Mesenchymal stem cell (in vitro differentiated cells and primary cell): Measurements from ENCODE around the gene CCDC89.

Experiments used
- DNase-seq: peaks from one replicate; pipeline ENCODE4 v3.0.0-alpha.2; 2013
- H2AFZ ChIP-seq: one replicate; pipeline ENCODE4 v1.6.1; 2013; ENCODE audit warnings: low read depth, mild to moderate bottlenecking, control low read depth, inconsistent platforms, low read length, moderate library complexity
- H2AK5ac ChIP-seq: 2 replicates; pipeline ENCODE4 v1.6.1; 2013; ENCODE audit warnings: low read length, moderate library complexity, mild to moderate bottlenecking, inconsistent platforms; ENCODE audit not compliant: severe bottlenecking
- H2BK120ac ChIP-seq: one replicate; pipeline ENCODE4 v1.6.1; 2013; ENCODE audit warnings: low read depth, mild to moderate bottlenecking, inconsistent platforms, low read length, moderate library complexity
- H2BK12ac ChIP-seq, 2 experiments: one replicate each; pipeline ENCODE4 v1.6.1; 2013; ENCODE audit warnings: inconsistent platforms in 2 of 2, low read length in 2 of 2, mild to moderate bottlenecking in 2 of 2, moderate library complexity in 2 of 2, control low read depth in 1 of 2
- H2BK15ac ChIP-seq: one replicate; pipeline ENCODE4 v1.6.1; 2013; ENCODE audit warnings: mild to moderate bottlenecking, low read depth, inconsistent platforms; ENCODE audit not compliant: poor library complexity, severe bottlenecking
- H2BK5ac ChIP-seq: 2 replicates; pipeline ENCODE4 v1.6.1; 2013; ENCODE audit warnings: low read depth, mild to moderate bottlenecking, low read length, control low read depth, inconsistent platforms; ENCODE audit not compliant: poor library complexity, severe bottlenecking
- H3K14ac ChIP-seq, 2 experiments: one replicate each; pipeline ENCODE4 v1.6.1; 2013; ENCODE audit warnings: inconsistent platforms in 2 of 2, low read length in 2 of 2, control low read depth in 1 of 2, mild to moderate bottlenecking in 1 of 2, moderate library complexity in 1 of 2
- H3K18ac ChIP-seq, 2 experiments: one replicate each; pipeline ENCODE4 v1.6.1; 2013; ENCODE audit warnings: inconsistent platforms in 2 of 2, low read length in 2 of 2, control low read depth in 1 of 2, low read depth in 1 of 2, mild to moderate bottlenecking in 1 of 2
- H3K23ac ChIP-seq, 2 experiments: one replicate each; pipeline ENCODE4 v1.6.1; 2013; ENCODE audit warnings: inconsistent platforms in 2 of 2, low read length in 2 of 2, mild to moderate bottlenecking in 2 of 2, moderate library complexity in 2 of 2, control low read depth in 1 of 2
- H3K27ac ChIP-seq: 2 replicates; pipeline ENCODE4 v1.5.1; 2013; ENCODE audit warnings: mild to moderate bottlenecking, moderate library complexity, low read length, control low read depth, inconsistent platforms; ENCODE audit not compliant: poor library complexity, severe bottlenecking
- H3K27me3 ChIP-seq, 2 experiments: 2 replicates each; pipeline versions ENCODE4 v1.6.1 to v1.7.0; 2013; ENCODE audit warnings: low read length in 2 of 2, mild to moderate bottlenecking in 2 of 2, moderate library complexity in 2 of 2, control low read depth in 1 of 2, inconsistent platforms in 1 of 2; ENCODE audit not compliant: control insufficient read depth in 1 of 2, insufficient read depth in 1 of 2
- H3K36me3 ChIP-seq, 2 experiments: 2 replicates each; pipeline versions ENCODE4 v1.6.1 to v1.7.0; 2013; ENCODE audit warnings: low read length in 2 of 2, control low read depth in 1 of 2, inconsistent platforms in 1 of 2, low read depth in 1 of 2, mild to moderate bottlenecking in 1 of 2; ENCODE audit not compliant: insufficient read depth in 2 of 2, control insufficient read depth in 1 of 2
- H3K4ac ChIP-seq, 2 experiments: one replicate each; pipeline ENCODE4 v1.6.1; 2013; ENCODE audit warnings: inconsistent platforms in 2 of 2, low read length in 2 of 2, mild to moderate bottlenecking in 2 of 2, moderate library complexity in 2 of 2, control low read depth in 1 of 2, low read depth in 1 of 2
- H3K4me1 ChIP-seq: 2 replicates; pipeline ENCODE4 v1.6.1; 2013; ENCODE audit warnings: low read depth, low read length, control low read depth; ENCODE audit not compliant: control insufficient read depth, insufficient read depth
- H3K4me2 ChIP-seq: 2 replicates; pipeline ENCODE4 v1.6.1; 2013; ENCODE audit warnings: low read length, mild to moderate bottlenecking, inconsistent platforms; ENCODE audit not compliant: poor library complexity, severe bottlenecking
- H3K4me3 ChIP-seq, 2 experiments: 2 replicates each; pipeline versions ENCODE4 v1.5.1 to v1.7.0; 2013; ENCODE audit warnings: low read length in 2 of 2, mild to moderate bottlenecking in 2 of 2, control low read depth in 1 of 2, low read depth in 1 of 2; ENCODE audit not compliant: insufficient read depth in 1 of 2
- H3K79me1 ChIP-seq: replicated peaks from 2 replicates; pipeline ENCODE4 v1.6.1; 2013; ENCODE audit warnings: mild to moderate bottlenecking, control low read depth, low read length, inconsistent platforms; ENCODE audit not compliant: poor library complexity, severe bottlenecking
- H3K9ac ChIP-seq: 2 replicates; pipeline ENCODE4 v1.7.0; 2013; ENCODE audit warnings: mild to moderate bottlenecking, low read length, moderate library complexity
- H3K9me3 ChIP-seq: 2 replicates; pipeline ENCODE4 v1.7.0; 2013; ENCODE audit warnings: mild to moderate bottlenecking, low read length; ENCODE audit not compliant: control insufficient read depth
- H4K8ac ChIP-seq: one replicate; pipeline ENCODE4 v1.6.1; 2013; ENCODE audit warnings: inconsistent platforms, mild to moderate bottlenecking, low read length, moderate library complexity
- H4K91ac ChIP-seq: one replicate; pipeline ENCODE4 v1.6.1; 2013; ENCODE audit warnings: mild to moderate bottlenecking, low read length, inconsistent platforms
- WGBS: methylation state at CpG from one replicate; pipeline ENCODE4 v1.1.7; 2013; ENCODE audit warnings: mixed read lengths; 5-methylcytosine and 5-hydroxymethylcytosine counted together

The CCDC89 gene

GRCh38 chr11:85634747-85635146, 51.2 kb downstream of the CCDC89 start:
- Histone ChIP-seq H3K9me3 (no peaks in the 10 kb centered on the region), H3K9ac (no peak overlapping the region), H2BK15ac (no peak overlapping the region), H3K36me3 (peaks cover 6 to 71% of the 10 kb centered on the region in 2 experiments), H2AFZ (no peak overlapping the region), H3K4ac (no peak overlapping the region), H2BK120ac (no peak overlapping the region), H3K27me3 (no peaks in the 10 kb centered on the region), H2BK12ac (no peak overlapping the region), H3K4me2 (no peak overlapping the region), H2AK5ac (no peak overlapping the region), H4K91ac (no peak overlapping the region), H3K23ac (no peak overlapping the region), H4K8ac (no peak overlapping the region), H3K14ac (no peak overlapping the region), H3K27ac (no peak overlapping the region), H3K4me1 (no peaks in the 10 kb centered on the region), H3K4me3 (no peak overlapping the region), H2BK5ac (no peak overlapping the region), H3K18ac (no peak overlapping the region), H3K79me1 (peaks cover 6% of the 10 kb centered on the region)
- DNase-seq = no peak
- WGBS = no CpG with 5 or more reads among the region's 3 CpGs
